ENCODE measurements around the gene CYP2C19. TPM values are rescaled to one million over a fixed set of nuclear protein-coding genes. Genes with fewer than 3 reads are reported as not detected.
"Not testable (repeated sequence)": the region's sequence is repeated elsewhere in the genome, so short reads cannot be mapped to it uniquely, and the experiment has no call there.

CYP2C19 gene
- total RNA-seq, 2 donors from 2014 or later, result 0.19 to 0.42 TPM

DNA sequence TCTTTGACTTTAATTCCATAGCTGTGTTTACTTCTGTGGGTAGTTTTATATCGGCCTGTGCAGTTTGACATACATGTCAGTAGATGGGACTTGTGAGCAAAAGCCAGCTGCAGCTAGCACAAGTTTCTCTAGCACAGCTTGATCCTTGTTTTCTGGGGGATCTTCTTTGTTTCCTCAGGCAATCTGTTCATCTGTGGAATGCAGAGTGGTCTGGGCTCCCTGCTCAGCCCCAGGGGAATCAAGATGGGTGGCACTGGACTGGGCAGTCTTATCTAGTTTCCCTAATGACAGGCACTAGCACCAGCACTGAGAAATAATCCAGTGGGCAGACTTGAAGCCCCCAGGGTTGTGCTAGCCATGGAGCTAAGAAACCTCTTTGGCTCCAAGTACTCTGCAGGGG, 40.8 kb downstream of the CYP2C19 start:
- no peak overlapping the region for H3K4me3 Mint-ChIP-seq
- H3K27me3 Mint-ChIP-seq (ENCODE audit: low read depth), result no peaks in the 10 kb centered on the region
- peaks cover 8 to 10% of the 10 kb centered on the region in 2 donors for H3K9me3 Mint-ChIP-seq
- no peak overlapping the region for H3K27ac Mint-ChIP-seq
- H3K36me3 Mint-ChIP-seq (ENCODE audit: insufficient read depth in 2 of 2), result peaks cover 2 to 4% of the 10 kb centered on the region in 2 donors
- ATAC-seq (replicated peaks in 1 of 2) (no peak), DNase-seq (no peak)
- H3K4me1 Mint-ChIP-seq (ENCODE audit: low read depth), result no peaks in the 10 kb centered on the region

DNA sequence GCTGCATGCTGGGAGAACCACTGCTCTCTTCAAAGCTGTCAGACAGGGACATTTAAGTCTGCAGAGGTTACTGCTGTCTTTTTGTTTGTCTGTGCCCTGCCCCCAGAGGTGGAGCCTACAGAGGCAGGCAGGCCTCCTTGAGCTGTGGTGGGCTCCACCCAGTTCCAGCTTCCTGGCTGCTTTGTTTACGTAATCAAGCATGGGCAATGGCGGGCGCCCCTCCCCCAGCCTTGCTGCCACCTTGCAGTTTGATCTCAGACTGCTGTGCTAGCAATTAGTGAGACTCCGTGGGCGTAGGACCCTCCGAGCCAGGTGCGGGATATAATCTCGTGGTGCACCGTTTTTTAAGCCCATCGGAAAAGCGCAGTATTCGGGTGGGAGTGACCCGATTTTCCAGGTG, 67.5 kb downstream of the CYP2C19 start:
- not testable (repeated sequence) for H3K27ac Mint-ChIP-seq; H3K4me1 Mint-ChIP-seq (ENCODE audit: low read depth); H3K4me3 Mint-ChIP-seq; DNase-seq; H3K27me3 Mint-ChIP-seq (ENCODE audit: low read depth); H3K36me3 Mint-ChIP-seq (ENCODE audit: insufficient read depth in 2 of 2); ATAC-seq (replicated peaks in 1 of 2)
- H3K9me3 Mint-ChIP-seq, result peaks cover 8 to 13% of the 10 kb centered on the region in 2 donors

DNA sequence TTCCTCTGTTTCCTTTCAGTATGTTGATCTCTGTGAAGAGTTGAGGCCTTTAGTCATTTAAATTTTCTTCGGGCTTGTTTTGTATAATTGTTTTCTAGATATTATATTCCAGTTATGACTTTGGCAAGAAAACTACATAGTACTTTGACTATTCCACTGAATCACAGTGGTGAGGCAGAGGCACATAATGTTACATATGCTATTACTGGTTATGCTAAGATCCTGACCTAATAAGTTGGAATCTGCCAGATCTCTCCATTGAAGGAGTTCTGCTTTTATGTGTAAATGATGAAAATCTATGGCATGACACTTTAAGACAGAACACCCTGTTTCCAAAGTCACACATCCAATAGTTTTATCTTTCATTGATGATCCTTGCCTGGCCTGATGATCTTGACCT, 83.7 kb downstream of the CYP2C19 start:
- no peaks in the 10 kb centered on the region for H3K27me3 Mint-ChIP-seq (ENCODE audit: low read depth)
- H3K4me1 Mint-ChIP-seq (ENCODE audit: low read depth), result no peaks in the 10 kb centered on the region
- no peak for DNase-seq
- H3K36me3 Mint-ChIP-seq (ENCODE audit: insufficient read depth in 2 of 2), result peaks cover 0 to 2% of the 10 kb centered on the region in 2 donors
- H3K4me3 Mint-ChIP-seq, result no peak overlapping the region
- H3K9me3 Mint-ChIP-seq, result peaks cover 11 to 13% of the 10 kb centered on the region in 2 donors
- no peak overlapping the region for H3K27ac Mint-ChIP-seq
- ATAC-seq (replicated peaks in 1 of 2), result no peak

DNA sequence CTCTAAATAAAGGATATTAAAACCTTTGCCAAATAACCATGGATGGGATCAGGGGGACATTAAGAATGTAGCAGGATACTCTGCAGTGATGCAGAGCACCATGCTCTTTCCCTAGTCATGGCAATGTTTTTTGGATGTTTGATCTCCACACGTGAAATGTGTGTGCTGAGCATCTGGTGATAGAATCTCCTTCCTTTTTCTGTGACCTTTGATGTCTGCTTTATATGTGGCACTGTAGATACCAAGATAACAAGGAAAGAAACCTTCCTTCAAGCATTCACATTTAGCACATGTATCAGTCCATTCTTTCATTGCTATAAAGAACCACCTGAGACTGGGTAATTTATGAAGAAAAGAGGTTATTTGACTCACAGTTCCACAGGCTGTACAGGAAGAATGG, 88.3 kb downstream of the CYP2C19 start:
- Mint-ChIP-seq H3K27ac (no peak overlapping the region), H3K36me3 (ENCODE audit: insufficient read depth in 2 of 2) (peaks cover 0 to 2% of the 10 kb centered on the region in 2 donors), H3K9me3 (peaks cover 8 to 9% of the 10 kb centered on the region in 2 donors), H3K27me3 (ENCODE audit: low read depth) (no peaks in the 10 kb centered on the region), H3K4me3 (no peak overlapping the region), H3K4me1 (ENCODE audit: low read depth) (no peaks in the 10 kb centered on the region)
- DNase-seq (no peak), ATAC-seq (replicated peaks in 1 of 2) (no peak)

DNA sequence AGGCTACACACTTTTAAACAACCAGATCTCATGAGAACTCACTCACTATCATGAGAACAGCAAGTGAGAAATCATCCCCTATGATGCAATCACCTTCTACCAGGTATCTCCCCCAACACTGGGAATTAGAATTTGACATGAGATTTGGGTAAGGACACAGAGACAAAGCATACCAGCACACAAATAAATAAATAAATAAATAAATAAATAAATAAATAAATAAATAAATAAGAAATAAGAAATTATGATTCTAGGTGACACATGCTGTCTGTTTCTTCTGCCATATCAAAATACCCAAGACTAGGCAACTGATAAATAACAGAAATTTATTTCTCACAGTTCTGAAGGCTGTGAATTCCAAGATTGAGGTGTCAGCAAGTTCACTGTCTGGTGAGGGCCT, 88.8 kb downstream of the CYP2C19 start:
- no peak overlapping the region for H3K4me3 Mint-ChIP-seq
- H3K36me3 Mint-ChIP-seq (ENCODE audit: insufficient read depth in 2 of 2), result peaks cover 0 to 2% of the 10 kb centered on the region in 2 donors
- DNase-seq (no peak), ATAC-seq (replicated peaks in 1 of 2) (no peak)
- no peak overlapping the region for H3K27ac Mint-ChIP-seq
- no peaks in the 10 kb centered on the region for H3K27me3 Mint-ChIP-seq (ENCODE audit: low read depth)
- peaks cover 8 to 9% of the 10 kb centered on the region in 2 donors for H3K9me3 Mint-ChIP-seq
- H3K4me1 Mint-ChIP-seq (ENCODE audit: low read depth), result no peaks in the 10 kb centered on the region

DNA sequence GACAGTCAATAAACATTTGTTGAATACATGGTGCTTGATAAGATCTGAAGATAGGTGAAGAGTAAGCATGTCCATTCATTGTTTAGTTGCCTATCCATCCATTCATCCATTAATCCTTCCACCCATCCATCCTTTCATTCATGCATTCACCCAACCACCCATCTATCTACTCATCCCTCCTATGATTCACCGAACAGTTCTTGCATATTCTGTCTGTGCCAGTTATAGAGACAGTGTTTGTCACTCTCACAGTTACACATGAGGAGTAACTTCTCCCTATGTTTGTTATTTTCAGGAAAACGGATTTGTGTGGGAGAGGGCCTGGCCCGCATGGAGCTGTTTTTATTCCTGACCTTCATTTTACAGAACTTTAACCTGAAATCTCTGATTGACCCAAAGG, 90.0 kb downstream of the CYP2C19 start:
- no peaks in the 10 kb centered on the region for H3K4me1 Mint-ChIP-seq (ENCODE audit: low read depth)
- no peak overlapping the region for H3K27ac Mint-ChIP-seq
- no peak for DNase-seq
- no peak for ATAC-seq (replicated peaks in 1 of 2)
- peaks cover 0 to 2% of the 10 kb centered on the region in 2 donors for H3K36me3 Mint-ChIP-seq (ENCODE audit: insufficient read depth in 2 of 2)
- H3K4me3 Mint-ChIP-seq, result no peak overlapping the region
- H3K9me3 Mint-ChIP-seq, result peaks cover 9 to 11% of the 10 kb centered on the region in 2 donors
- no peaks in the 10 kb centered on the region for H3K27me3 Mint-ChIP-seq (ENCODE audit: low read depth)

DNA sequence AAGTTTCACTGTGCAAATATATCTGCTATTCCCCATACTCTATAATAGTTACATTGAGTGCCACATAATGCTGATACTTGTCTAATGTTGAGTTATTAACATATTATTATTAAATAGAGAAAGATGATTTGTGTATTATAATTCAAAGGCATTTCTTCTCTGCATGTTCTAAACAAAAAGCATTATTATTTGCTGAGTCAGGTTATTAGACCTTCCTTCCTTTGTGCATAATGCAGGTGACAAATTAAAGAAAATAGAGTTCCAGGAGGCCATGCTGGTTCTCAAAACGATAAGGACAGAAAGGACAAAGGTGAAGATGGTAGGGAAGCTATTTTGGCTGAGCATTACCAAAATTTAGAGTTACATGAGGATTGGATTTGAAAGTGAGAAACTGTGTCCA, 90.6 kb downstream of the CYP2C19 start:
- Mint-ChIP-seq H3K27me3 (ENCODE audit: low read depth) (no peaks in the 10 kb centered on the region), H3K27ac (no peak overlapping the region), H3K36me3 (ENCODE audit: insufficient read depth in 2 of 2) (peaks cover 0 to 2% of the 10 kb centered on the region in 2 donors), H3K4me3 (no peak overlapping the region), H3K9me3 (peaks cover 10 to 11% of the 10 kb centered on the region in 2 donors), H3K4me1 (ENCODE audit: low read depth) (no peaks in the 10 kb centered on the region)
- DNase-seq (no peak), ATAC-seq (replicated peaks in 1 of 2) (no peak)

DNA sequence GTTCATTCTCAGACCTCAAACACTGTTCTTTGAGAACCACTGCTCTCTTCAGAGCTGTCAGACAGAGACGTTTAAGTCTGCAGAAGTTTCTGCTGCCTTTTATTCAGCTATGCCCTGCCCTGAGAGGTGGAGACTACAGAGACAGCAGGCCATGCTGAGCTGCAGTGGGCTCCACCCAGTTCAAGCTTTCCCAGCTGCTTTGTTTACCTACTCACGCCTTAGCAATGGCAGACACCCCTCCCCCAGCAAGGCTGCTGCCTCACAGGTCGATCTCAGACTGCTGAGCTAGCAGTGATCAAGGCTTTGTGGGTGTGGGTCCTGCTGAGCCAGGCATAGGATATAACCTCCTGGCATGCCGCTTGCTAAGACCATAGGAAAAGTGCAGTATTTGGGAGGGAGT, 95.5 kb downstream of the CYP2C19 start:
- DNase-seq (no peak), ATAC-seq (replicated peaks in 1 of 2) (no peak)
- Mint-ChIP-seq H3K4me1 (ENCODE audit: low read depth) (no peaks in the 10 kb centered on the region), H3K27ac (no peak overlapping the region), H3K36me3 (ENCODE audit: insufficient read depth in 2 of 2) (no peaks in the 10 kb centered on the region), H3K4me3 (no peak overlapping the region), H3K27me3 (ENCODE audit: low read depth) (no peaks in the 10 kb centered on the region), H3K9me3 (peaks cover 2 to 3% of the 10 kb centered on the region in 2 donors)

DNA sequence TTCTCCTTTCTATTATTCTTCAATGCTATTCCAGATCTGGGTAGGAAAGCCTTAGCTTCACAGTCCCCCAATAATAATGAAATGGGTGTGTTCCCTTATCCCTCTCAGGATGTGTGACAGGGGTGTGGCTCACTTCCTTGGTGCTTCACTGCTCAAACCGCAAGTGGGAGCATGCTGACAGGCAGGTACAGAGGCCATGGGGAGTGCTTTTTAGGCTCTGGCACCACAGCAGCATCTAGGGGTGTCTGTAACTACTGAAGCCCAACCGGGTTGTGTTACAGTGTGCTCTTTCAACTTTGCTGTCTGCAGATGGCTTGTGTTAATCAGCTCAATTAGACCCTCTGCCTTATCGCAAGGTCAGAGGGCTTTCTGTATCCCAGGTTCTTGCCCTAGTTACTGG, 96.6 kb downstream of the CYP2C19 start:
- no peak overlapping the region for H3K27ac Mint-ChIP-seq

GRCh38 chr10:94878649-94879048, 116.2 kb downstream of the CYP2C19 start:
- H3K27me3 Mint-ChIP-seq (ENCODE audit: low read depth), result no peaks in the 10 kb centered on the region
- H3K9me3 Mint-ChIP-seq, result peaks cover 6% of the 10 kb centered on the region in 2 donors
- H3K4me3 Mint-ChIP-seq, result no peak overlapping the region
- H3K27ac Mint-ChIP-seq, result no peak overlapping the region
- DNase-seq (no peak), ATAC-seq (replicated peaks in 1 of 2) (no peak)
- H3K4me1 Mint-ChIP-seq (ENCODE audit: low read depth), result no peaks in the 10 kb centered on the region
- no peaks in the 10 kb centered on the region for H3K36me3 Mint-ChIP-seq (ENCODE audit: insufficient read depth in 2 of 2)

More for the DNA sequence above, 96.6 kb downstream of the CYP2C19 start:
- ATAC-seq (replicated peaks in 1 of 2) (no peak), DNase-seq (no peak)
- no peaks in the 10 kb centered on the region for H3K36me3 Mint-ChIP-seq (ENCODE audit: insufficient read depth in 2 of 2)
- H3K4me3 Mint-ChIP-seq, result no peak overlapping the region
- H3K27me3 Mint-ChIP-seq (ENCODE audit: low read depth), result no peaks in the 10 kb centered on the region
- no peaks in the 10 kb centered on the region for H3K4me1 Mint-ChIP-seq (ENCODE audit: low read depth)
- H3K9me3 Mint-ChIP-seq, result peaks cover 4 to 7% of the 10 kb centered on the region in 2 donors

DNA sequence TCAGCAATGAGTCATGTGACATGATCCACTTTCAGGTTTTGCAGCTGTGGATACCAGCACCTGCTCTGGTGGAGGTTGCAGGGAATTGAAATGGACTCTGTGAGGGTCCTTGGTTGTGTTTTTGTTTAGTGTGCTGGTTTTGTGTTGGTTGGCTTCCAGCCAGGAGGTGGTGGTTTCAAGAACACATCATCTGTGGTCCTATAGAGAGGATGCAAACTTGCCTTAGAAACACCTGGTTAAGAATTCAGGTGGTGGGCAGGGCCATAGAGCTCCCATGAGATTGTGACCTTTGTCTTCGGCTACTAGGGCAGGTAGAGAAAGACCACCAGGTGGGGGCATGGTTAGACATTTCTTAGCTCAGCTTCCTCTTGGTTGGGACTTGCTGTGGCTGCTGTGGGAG, 116.7 kb downstream of the CYP2C19 start:
- H3K27me3 Mint-ChIP-seq (ENCODE audit: low read depth), result no peaks in the 10 kb centered on the region
- no peak for ATAC-seq (replicated peaks in 1 of 2)
- DNase-seq, result no peak
- H3K36me3 Mint-ChIP-seq (ENCODE audit: insufficient read depth in 2 of 2), result no peaks in the 10 kb centered on the region
- peaks cover 6 to 8% of the 10 kb centered on the region in 2 donors for H3K9me3 Mint-ChIP-seq
- H3K4me3 Mint-ChIP-seq, result no peak overlapping the region
- no peak overlapping the region for H3K27ac Mint-ChIP-seq
- no peaks in the 10 kb centered on the region for H3K4me1 Mint-ChIP-seq (ENCODE audit: low read depth)

DNA sequence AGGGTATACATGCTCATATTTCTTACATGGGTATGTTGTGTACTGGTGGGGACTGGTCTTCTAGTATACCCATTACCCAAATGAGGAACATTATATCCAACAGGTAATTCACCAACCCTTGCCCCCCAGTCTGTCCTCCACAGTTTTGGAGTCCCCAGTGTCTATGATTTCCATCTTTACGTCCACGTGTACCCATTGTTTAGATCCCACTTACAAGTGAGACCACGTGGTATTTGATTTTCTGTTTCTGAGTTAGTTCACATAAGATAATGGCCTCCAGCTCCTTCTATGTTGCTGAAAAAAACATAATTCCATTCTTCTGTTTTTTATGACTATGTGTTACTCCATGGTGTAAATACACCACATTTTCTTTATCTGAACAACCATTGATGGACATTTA, 126.6 kb downstream of the CYP2C19 start:
- Mint-ChIP-seq H3K27ac (no peak overlapping the region), H3K27me3 (ENCODE audit: low read depth) (no peaks in the 10 kb centered on the region), H3K9me3 (peaks cover 0 to 9% of the 10 kb centered on the region in 2 donors), H3K36me3 (ENCODE audit: insufficient read depth in 2 of 2) (no peaks in the 10 kb centered on the region), H3K4me3 (no peak overlapping the region), H3K4me1 (ENCODE audit: low read depth) (no peaks in the 10 kb centered on the region)
- ATAC-seq (replicated peaks in 1 of 2), result no peak
- no peak for DNase-seq

- Mint-ChIP-seq H3K27me3 (ENCODE audit: low read depth) (no peaks in the 10 kb centered on the region), H3K9me3 (peaks cover 0 to 12% of the 10 kb centered on the region in 2 donors), H3K27ac (no peak overlapping the region), H3K4me1 (ENCODE audit: low read depth) (no peaks in the 10 kb centered on the region), H3K4me3 (no peak overlapping the region), H3K36me3 (ENCODE audit: insufficient read depth in 2 of 2) (no peaks in the 10 kb centered on the region)
- DNase-seq, result no peak
- no peak for ATAC-seq (replicated peaks in 1 of 2)
Measured at GRCh38 chr10:94890264-94891022, 128.0 kb downstream of the CYP2C19 start.

DNA sequence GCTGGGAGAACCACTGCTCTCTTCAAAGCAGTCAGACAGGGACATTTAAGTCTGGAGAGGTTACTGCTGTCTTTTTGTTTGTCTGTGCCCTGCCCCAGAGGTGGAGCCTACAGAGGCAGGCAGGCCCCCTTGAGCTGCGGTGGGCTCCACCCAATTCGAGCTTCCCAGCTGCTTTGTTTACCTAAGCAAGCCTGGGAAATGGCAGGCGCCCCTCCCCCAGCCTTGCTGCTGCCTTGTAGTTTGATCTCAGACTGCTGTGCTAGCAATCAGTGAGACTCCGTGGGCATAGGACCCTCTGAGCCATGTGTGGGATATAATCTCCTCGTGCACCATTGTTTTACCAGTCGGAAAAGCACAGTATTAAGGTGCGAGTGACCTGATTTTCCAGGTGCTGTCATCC, 135.9 kb downstream of the CYP2C19 start:
- not testable (repeated sequence) for DNase-seq; H3K4me1 Mint-ChIP-seq (ENCODE audit: low read depth); H3K27ac Mint-ChIP-seq; H3K9me3 Mint-ChIP-seq; H3K36me3 Mint-ChIP-seq (ENCODE audit: insufficient read depth in 2 of 2); ATAC-seq (replicated peaks in 1 of 2); H3K27me3 Mint-ChIP-seq (ENCODE audit: low read depth); H3K4me3 Mint-ChIP-seq

All from activated T-cell treated with anti-CD3 and anti-CD28 coated beads, Interleukin-2, amount 50 U/mL, for 72 hours (primary cell).